Smooth muscle cell (in vitro differentiated cells): ENCODE results near the gene TRAF3IP3. TPM values are rescaled to one million over a fixed set of nuclear protein-coding genes. Genes with fewer than 3 reads are reported as not detected.
A peak's percentile ranks its signal among the peaks of the same experiment; 100 is the strongest.

Experiments
- DNase-seq: peaks from one replicate; lab custom pipeline; 2025; ENCODE audit not compliant: unreplicated experiment; lab: John Stamatoyannopoulos, UW
- H2AFZ ChIP-seq: fragments of 200-600 bp; sonication (generic); 2 replicates; pipeline ENCODE4 v1.6.0; 2016; ENCODE audit warnings: antibody characterized with exemption, low read depth, mild to moderate bottlenecking
- H3F3A ChIP-seq: fragments of 200-600 bp; sonication (generic); 2 replicates; pipeline ENCODE4 v1.6.0; 2017; ENCODE audit warnings: antibody characterized with exemption, low read depth
- H3K27ac ChIP-seq: fragments of 200-600 bp; sonication (generic); 2 replicates; pipeline ENCODE4 v1.5.1; 2016; ENCODE audit warnings: low read depth, mild to moderate bottlenecking
- H3K27me3 ChIP-seq: fragments of 200-600 bp; sonication (generic); 2 replicates; pipeline ENCODE4 v1.6.1; 2016; ENCODE audit warnings: low read depth, mild to moderate bottlenecking
- H3K36me3 ChIP-seq: fragments of 200-600 bp; sonication (generic); 2 replicates; pipeline ENCODE4 v1.5.1; 2016; ENCODE audit warnings: low read depth
- H3K4me1 ChIP-seq: fragments of 200-600 bp; sonication (generic); 2 replicates; pipeline ENCODE4 v1.5.1; 2016; ENCODE audit warnings: low read depth
- H3K4me2 ChIP-seq: fragments of 200-600 bp; sonication (generic); 2 replicates; pipeline ENCODE4 v1.6.0; 2016; ENCODE audit warnings: mild to moderate bottlenecking
- H3K4me3 ChIP-seq: fragments of 200-600 bp; sonication (generic); 2 replicates; pipeline ENCODE4 v1.5.1; 2016; ENCODE audit warnings: mild to moderate bottlenecking
- H3K79me2 ChIP-seq: fragments of 200-600 bp; sonication (generic); 2 replicates; pipeline ENCODE4 v1.6.0; 2016; ENCODE audit warnings: low read depth, mild to moderate bottlenecking
- H3K9ac ChIP-seq: fragments of 200-600 bp; sonication (generic); 2 replicates; pipeline ENCODE4 v1.6.0; 2016; ENCODE audit warnings: low read depth
- H3K9me3 ChIP-seq: fragments of 200-600 bp; sonication (generic); replicated peaks from 2 replicates; pipeline ENCODE4 v1.5.1; 2016; ENCODE audit warnings: low read depth
- H4K20me1 ChIP-seq: fragments of 200-600 bp; sonication (generic); 2 replicates; pipeline ENCODE4 v1.6.0; 2016; ENCODE audit warnings: low read depth
- WGBS: methylation state at CpG from one replicate; pipeline ENCODE4 v1.1.7; 2016; ENCODE audit warnings: low lambda C conversion rate; 5-methylcytosine and 5-hydroxymethylcytosine counted together
- polyA plus RNA-seq: library from polyadenylated mRNA; unstranded; fragments of >200 nt; fragmentation: Nextera tagmentation; extraction: Ambion mirVana; gene quantifications from 2 replicates; pipeline ENCODE4 v1.2.1, GENCODE V29; 2016
- total RNA-seq: library from RNA; depleted of rRNA; stranded (reverse); fragments of >200 nt; gene quantifications from 2 replicates; pipeline ENCODE4 v1.2.3, GENCODE V29; 2014
- TF ChIP-seq, protein P1 (sequence below): fragments of 200-600 bp; sonication (generic); IDR thresholded peaks from 2 replicates; pipeline ENCODE4 v1.5.1; 2017; ENCODE audit warnings: borderline replicate concordance, mild to moderate bottlenecking, antibody characterized with exemption; ENCODE audit not compliant: insufficient read depth, poor library complexity, severe bottlenecking

The TRAF3IP3 gene
- total and polyA plus RNA-seq, 2 experiments from 2014 or later = 0.04 TPM; not detected in 1

DNA sequence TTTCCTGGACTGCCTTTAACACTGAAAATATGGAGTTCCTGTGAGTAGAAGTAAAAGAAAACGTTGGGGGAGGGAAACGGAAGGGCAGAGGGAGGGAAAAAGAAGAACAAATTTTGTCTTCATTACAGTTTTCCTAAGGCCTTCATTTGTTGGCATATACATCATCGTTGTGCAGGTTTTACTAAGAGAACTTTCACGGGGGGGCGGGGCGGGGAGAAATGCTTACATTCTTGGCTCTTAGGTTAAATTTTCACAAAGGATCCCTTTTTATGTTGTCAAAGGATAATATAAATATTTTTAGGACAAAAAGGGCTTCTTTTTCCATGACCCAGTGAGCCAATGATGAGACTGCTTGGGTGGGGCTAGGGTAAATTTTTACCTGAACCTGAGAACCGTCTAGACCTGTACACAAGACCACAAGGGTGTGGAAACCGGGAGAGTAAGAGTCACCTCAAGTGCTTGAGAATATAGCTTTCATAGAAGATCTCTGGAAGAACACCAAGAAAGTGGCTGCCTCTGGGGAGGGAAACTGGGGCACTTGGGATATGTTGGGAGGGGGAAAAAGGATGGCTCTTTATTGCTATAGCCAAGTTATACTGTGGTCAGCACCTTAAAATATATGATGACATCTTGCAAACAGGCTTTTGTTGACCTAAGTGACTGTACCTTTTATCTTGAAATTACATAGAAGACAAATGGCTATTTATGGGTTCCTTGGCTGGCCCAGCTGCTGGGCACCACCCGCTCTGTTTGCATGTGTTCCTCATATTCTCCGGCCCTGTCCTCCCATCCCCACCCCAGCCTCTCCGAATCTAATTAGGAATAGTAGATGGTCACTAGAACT is 70.0 kb downstream of the TRAF3IP3 start:
- no peaks in the 10 kb centered on the region for H3K9me3 ChIP-seq
- no peaks in the 10 kb centered on the region for H4K20me1 ChIP-seq
- H3K9ac ChIP-seq = no peak overlapping the region
- no peak overlapping the region for H2AFZ ChIP-seq
- TF ChIP-seq, protein P1, sequence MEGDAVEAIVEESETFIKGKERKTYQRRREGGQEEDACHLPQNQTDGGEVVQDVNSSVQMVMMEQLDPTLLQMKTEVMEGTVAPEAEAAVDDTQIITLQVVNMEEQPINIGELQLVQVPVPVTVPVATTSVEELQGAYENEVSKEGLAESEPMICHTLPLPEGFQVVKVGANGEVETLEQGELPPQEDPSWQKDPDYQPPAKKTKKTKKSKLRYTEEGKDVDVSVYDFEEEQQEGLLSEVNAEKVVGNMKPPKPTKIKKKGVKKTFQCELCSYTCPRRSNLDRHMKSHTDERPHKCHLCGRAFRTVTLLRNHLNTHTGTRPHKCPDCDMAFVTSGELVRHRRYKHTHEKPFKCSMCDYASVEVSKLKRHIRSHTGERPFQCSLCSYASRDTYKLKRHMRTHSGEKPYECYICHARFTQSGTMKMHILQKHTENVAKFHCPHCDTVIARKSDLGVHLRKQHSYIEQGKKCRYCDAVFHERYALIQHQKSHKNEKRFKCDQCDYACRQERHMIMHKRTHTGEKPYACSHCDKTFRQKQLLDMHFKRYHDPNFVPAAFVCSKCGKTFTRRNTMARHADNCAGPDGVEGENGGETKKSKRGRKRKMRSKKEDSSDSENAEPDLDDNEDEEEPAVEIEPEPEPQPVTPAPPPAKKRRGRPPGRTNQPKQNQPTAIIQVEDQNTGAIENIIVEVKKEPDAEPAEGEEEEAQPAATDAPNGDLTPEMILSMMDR = no peak
- DNase-seq = no peak
- peaks cover 4% of the 10 kb centered on the region for H3K36me3 ChIP-seq
- H3K4me2 ChIP-seq = no peak overlapping the region
- H3K27me3 ChIP-seq = no peaks in the 10 kb centered on the region
- H3F3A ChIP-seq = no peaks in the 10 kb centered on the region
- WGBS = 83% methylated on average over 11 of the region's 11 CpGs
- H3K79me2 ChIP-seq = peaks cover 6% of the 10 kb centered on the region
- peak overlapping the region; percentile 52 for H3K27ac ChIP-seq
- no peak overlapping the region for H3K4me3 ChIP-seq
- no peaks in the 10 kb centered on the region for H3K4me1 ChIP-seq

DNA sequence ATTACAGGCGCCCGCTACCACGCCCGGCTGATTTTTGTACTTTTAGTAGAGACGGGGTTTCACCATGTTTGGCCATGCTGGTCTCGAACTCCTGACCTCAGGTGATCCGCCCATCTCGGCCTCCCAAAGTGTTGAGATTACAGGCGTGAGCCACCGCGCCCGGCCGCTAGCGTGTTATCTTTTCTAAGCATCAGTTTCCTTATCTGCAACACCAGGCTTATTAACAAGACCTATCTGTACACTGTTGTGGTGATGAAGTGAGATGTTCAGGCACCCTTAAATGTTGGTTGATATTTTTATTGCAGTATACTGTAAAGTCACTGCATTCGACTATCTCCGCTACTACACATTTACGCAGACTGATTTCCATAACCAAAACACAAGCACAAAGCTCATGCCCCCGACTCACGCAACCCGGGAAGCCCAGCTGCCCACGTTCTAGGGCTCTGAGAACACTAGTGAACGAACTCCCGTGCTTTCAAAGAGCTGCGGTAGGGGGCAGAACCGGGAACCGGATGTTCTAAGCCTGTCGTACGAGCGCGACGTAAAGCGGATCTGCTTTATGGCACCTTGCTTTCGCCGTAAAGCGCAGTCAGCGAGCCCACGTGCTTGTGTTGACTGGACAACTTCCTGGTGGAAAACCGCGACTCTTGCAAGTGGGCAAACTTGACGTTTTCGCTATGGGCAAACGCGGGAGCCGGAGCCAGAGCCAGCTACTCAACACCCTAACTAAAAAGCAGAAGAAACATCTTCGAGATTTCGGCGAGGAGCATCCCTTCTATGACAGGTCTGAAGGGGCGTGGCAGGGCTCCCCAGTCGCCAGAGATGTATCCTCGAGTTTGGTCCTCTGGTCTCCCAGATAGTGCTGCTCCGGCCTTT is 71.8 kb downstream of the TRAF3IP3 start, which contains the start of gene UTP25:
UTP25 (plus strand) TSS at position 589 of the 879 bp plus-strand sequence; CDS start at position 681, 92 bp downstream.
- peak within 1 kb of the TSS; percentile 96 for H3K4me2 ChIP-seq
- peak; percentile 59 for DNase-seq
- peak within 1 kb of the TSS; percentile 95 for H2AFZ ChIP-seq
- H3K27ac ChIP-seq = peak within 1 kb of the TSS; percentile 62
- WGBS = 27% methylated on average over 51 of the region's 51 CpGs
- TF ChIP-seq, protein P1 = peak; percentile 52
- H3K4me1 ChIP-seq = no peaks in the 10 kb centered on the region
- H3K36me3 ChIP-seq = peaks cover 4% of the 10 kb centered on the region
- peaks cover 6% of the 10 kb centered on the region for H3K79me2 ChIP-seq
- H3K4me3 ChIP-seq = peak within 1 kb of the TSS; percentile 85
- no peaks in the 10 kb centered on the region for H3K9me3 ChIP-seq
- no peaks in the 10 kb centered on the region for H4K20me1 ChIP-seq
- no peaks in the 10 kb centered on the region for H3F3A ChIP-seq
- H3K9ac ChIP-seq = peak within 1 kb of the TSS; percentile 52
- H3K27me3 ChIP-seq = no peaks in the 10 kb centered on the region

DNA sequence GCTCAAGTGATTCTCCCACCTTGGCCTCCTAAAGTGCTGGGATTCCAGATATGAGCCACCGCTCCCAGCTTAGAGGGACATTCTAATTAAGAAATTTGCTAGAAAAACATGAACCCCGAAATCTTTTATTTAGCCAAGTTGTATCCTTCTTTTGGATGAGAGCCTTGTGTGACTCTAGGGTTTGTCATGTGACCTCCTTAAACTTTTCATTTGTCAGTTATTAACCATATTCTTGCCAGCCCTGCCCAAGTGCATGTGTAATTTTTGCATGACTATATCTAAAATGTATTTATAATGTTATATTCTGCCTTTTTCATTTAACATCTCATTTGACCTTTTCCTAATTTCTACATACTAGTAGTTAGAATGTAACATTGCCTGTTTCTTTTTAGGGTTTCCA is 73.9 kb downstream of the TRAF3IP3 start:
- WGBS = 96% methylated on average over 2 of the region's 2 CpGs
- Histone ChIP-seq H3K9me3 (no peaks in the 10 kb centered on the region), H3K27ac (no peak overlapping the region), H3K27me3 (no peaks in the 10 kb centered on the region), H2AFZ (no peak overlapping the region), H3K4me1 (no peaks in the 10 kb centered on the region), H3F3A (no peaks in the 10 kb centered on the region), H3K79me2 (peaks cover 6% of the 10 kb centered on the region), H4K20me1 (no peaks in the 10 kb centered on the region), H3K4me3 (no peak overlapping the region), H3K9ac (no peak overlapping the region), H3K4me2 (no peak overlapping the region), H3K36me3 (peaks cover 4% of the 10 kb centered on the region)
- TF ChIP-seq, protein P1 = no peak
- DNase-seq = no peak
